HG02623 (cell line): ENCODE data around the gene ERICH6B.
A peak's percentile ranks its signal among the peaks of the same experiment; 100 is the strongest.

Source experiments
- ATAC-seq: cut with Tn5 transposase; IDR thresholded peaks from one replicate; pipeline ENCODE4 v1.9.1; 2021; ENCODE audit warnings: moderate library complexity; ENCODE audit not compliant: unreplicated experiment

Gene ERICH6B

DNA sequence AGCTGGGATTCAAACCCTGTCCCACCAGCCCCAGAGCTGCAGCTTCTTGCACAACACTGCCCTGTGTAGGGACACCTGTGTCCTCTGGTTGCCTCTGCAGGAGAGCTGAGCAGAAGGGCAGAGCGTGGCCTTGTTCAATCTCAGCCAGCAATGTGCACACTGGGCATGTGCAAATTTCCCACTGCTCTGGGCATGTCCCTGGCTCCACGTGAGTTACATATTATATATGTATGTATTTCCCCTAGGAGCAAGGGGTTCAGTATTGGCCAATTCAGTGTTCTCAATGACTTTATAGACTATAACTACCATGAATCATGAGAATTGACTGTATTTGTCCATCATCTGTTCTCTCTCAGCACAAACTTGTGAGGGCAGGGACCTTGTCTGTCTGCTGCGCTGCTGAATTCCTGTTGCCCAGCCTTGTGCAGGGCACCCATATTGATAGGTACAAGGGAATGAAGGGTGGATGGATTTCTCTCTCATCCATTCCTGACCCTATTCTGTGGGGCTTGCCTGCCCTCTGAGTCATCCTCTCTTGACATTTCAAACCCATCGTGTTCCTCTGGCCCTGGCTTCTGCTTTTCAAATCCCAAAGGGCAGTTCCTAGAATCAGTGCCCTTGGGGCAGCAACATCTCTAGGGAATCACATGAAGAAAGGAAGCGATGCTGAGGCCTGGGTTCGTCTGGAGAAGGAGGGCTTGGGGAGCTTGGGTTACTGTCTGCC lies 69.7 kb downstream of the ERICH6B start:
- ATAC-seq, result no peak

DNA sequence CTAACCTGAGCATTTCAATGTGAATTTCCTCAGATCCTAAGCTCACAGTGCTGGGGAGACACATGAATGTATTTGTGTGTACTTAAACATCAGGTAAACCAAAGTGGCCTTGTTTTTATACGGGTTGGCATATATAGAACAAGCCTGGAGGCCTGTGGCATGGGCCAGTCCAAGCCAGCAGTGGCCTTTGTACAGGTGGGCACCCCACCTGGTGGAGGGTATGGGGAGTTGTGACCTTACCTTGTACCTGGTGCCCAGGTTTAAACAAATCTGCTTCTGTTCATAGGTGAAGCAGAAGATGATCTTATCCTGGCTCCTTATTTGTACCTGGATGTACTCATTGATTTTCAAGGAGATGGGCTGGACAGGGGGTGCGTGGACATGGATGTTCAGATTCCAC lies 71.0 kb downstream of the ERICH6B start:
- no peak for ATAC-seq

DNA sequence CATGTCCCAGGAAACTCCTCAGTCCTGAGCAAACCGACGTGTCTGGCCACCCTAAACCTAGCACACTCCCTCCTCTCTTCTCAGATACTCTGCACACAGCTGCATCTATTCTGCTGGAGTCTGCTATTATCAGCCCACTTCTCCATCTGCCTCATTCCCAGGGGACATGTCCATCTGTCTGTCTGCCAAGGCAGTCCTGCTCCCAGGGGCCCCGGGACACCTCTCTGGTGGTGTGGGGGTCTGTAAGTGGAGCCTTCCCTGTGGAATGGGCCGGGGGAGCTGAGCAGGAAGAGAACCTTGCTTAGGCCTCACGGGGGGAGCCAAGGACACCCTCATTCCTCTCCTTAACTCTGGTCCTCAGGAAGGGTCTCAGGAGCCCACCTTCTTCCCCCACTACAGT lies 72.7 kb downstream of the ERICH6B start:
- ATAC-seq, result no peak

DNA sequence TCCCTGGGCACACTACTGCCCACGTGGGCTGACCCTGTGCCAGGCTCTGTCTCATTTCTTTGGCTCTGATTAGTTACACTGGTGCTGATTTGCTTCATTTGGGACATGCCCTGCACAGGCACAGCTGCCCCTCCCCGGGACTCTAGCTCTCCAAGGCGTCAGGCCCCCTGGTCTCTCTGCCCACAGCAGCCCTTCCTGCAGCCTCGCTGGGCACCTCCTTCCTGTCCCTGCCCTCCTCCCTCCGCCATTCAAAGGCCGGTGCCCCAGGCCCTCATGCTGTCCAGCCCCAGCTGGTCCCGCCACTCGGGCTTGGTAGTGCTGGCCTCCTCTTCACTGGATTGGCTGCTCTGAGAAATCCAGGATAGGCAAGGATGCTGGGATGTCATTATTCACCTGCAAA lies 73.1 kb downstream of the ERICH6B start:
- ATAC-seq, result no peak

DNA sequence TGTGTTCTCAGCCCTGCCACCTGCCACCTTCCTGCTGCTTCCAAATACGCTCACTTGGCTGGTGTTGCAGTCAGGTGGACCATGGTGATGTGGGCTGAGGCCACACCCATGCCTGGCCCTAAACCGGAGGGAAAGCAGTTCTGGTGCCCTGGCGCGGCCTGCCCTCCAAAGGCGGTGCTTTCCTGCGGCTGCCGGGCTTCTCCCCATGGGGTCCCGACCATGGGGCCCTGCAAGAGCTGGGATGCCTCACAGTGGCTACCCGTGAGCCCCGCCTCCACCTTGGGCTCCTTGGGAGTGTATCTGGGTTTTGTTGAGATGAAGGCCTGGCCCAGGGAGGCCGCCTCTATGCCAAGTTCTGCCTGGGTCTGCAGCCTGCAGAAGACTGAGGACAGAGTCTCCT lies 73.7 kb downstream of the ERICH6B start:
- ATAC-seq, result no peak

DNA sequence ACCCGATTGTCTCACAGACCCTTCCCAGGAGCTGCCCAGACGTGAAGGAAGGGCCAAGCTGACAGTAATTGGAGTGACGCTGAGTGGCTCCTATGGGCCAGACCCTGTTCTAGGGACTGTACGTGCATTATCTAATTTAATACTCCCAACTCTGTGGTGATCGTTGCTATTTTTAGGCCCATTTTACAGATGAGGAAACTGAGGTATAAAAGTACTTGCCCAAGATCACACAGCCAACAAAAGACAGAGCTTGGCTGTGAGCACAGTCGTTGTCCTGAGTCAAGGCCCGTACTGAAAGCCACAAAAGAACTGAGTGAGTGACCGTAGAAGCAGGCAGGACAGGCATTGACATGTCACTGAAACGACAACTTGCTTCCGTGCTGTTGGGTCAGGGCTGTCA lies 74.7 kb downstream of the ERICH6B start:
- ATAC-seq, result no peak

DNA sequence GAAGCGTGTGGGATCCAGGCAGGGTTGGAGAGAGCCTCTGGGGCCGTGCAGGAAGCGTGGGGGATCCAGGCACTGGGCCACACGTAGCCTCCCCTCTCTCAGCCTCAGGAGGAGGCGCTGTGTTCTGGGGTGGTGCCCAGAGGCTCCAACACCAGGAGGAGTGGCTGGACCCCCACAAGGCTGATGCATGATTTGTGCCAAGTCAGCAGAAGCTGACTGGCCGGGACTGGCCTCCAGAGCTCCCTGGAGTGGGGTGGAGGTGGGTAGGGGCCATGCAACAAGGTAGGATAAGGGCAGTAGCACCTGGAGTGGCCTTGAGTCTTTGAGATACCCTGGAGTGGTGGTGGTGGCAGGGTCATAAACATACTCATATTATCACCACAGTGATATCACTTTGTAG lies 75.3 kb downstream of the ERICH6B start:
- ATAC-seq, result no peak

DNA sequence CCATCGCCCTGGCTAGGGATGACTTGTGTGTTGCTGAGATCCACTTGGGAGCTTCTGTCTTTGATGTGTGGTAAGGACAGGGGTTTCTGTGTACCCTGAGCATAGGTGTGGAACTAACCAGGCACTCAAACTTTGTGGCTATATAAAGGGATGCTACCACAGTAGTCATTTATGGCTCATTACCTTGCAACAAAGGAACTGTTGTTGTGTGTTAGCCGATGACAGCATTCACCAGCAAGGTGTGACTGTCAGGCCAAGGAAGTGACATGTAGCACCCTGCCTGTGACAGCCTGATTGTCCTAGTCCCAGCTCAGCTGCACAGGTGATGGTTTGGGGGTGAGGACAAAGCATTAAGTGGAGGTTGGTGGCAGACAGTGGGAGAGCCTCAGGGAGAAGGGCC lies 77.2 kb downstream of the ERICH6B start:
- ATAC-seq, result no peak

DNA sequence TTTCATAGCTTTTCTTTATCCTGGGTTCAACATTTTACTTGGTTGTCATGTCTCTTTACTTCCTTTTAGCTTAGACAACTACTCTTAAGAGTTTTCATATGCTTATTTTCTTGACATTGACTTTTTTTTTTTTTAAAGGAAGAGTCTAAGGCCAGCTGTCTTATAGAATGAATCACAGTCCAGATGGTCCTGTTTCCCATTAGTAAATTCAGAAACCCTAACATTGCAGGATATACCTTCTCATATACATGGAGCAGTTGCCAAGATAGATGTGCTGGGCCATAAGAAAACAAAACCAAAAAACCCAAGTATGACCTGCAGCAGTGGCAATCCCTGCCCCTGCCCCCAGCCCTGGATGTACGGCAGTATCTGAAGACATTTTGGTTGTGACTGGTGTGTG lies 78.0 kb downstream of the ERICH6B start:
- no peak for ATAC-seq

DNA sequence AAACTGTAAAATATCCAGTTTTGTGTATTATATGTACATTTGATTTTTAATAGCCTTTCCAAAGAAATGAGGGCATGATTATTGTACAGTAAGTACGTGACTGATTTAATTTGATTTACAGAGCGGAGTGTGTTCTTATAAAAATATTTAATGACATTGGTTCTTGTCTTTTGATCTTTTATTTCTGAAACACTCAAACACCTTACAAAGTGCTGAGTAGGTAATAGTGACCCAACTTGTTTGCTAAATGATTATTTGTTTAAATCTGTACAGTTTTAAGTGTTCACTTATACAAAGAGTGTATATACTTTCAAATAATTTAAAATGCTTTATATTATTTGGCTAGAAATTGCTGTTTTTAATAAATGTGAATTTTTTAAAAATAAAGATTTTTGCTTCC lies 79.3 kb downstream of the ERICH6B start:
- no peak for ATAC-seq

DNA sequence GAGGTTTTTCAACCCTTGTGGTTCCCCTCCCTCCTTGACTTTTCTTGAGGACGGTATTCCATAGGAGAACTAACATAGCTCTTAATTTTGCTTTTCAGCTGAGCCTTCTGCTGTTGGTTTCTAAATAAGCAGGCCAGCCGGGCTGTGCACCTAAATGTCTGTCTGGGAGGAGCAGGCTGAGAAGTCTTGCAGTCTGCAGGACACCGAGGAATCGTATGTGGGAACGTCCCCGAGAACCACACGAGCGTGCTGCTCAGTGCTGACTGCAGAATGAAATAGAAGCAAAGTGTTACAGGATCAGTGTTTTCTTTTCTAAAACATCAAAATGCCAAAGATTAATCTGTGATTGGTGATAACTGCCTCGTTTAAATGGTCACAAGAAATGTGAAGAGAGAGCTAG lies 80.9 kb downstream of the ERICH6B start:
- ATAC-seq, result no peak

DNA sequence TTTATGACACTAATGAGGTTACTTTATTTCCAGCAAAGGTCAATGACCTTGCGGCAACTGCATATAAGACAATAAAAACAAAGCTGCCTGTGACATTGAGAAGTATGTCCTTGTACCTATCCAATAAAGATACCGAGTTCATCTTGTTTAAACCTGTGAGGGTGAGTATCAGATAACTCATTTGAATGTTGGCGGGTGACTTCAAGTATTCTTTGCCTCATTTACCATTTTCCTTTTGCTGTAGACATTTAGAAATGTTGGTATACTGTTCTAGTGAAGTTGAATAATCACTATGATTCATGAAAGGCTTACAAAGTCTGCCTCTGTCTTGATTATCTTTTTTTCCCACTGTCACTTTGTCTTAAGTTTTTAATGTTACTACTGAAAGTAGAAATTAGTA lies 85.8 kb downstream of the ERICH6B start:
- no peak for ATAC-seq

DNA sequence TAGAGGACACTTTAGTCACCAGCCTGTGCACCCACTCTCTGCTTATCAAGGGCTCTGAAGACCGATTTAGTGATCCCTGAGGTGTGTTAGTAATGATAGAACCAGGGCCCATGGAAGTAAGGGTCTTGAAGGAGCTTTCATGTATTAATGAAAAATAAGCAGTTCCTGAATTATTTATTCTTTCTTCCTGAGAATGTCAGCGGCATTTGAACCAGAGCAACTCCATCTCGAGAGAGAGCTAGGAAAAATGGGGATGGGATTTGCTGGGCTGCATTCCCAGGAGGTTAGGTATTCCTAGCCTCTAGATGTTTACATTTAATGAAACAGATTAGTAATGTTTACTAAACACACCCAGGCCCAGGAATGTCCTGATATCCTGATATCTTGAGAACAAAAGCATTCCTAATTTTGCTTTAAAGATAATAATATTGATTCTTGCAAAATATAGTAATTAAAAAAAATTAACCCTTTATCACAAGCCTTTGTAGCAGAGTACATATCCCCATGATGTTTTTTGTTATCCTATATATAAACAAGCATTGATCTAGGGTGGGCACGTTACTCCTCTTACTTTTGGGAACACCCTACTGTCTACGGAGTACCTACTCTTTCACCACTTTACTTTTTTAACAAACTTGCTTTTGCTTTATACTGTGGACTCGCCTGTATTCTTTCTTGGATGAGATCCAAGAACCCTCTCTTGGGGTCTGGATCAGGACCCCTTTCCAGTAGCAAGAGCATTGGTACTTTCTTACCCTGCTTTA lies 87.7 kb downstream of the ERICH6B start:
- ATAC-seq, result no peak

DNA sequence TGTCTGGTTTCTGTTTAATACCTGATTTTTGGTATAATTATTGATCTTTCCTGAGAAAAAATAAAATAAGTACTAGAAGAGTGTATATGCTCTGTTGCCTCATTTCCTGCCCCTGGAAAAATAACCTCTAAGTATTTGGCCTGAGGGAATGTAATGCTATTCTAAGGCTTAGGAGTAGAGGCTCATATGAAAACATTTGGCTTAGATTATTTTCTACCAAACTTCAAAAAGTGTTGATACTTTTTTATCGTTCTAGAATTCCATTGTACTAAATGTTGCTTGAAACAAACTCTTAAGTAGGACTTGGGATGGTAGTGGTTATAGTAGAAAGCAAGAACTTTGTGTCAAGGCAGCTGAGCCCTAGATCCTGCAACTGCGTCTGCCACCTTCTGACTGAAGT lies 93.0 kb downstream of the ERICH6B start:
- no peak for ATAC-seq

DNA sequence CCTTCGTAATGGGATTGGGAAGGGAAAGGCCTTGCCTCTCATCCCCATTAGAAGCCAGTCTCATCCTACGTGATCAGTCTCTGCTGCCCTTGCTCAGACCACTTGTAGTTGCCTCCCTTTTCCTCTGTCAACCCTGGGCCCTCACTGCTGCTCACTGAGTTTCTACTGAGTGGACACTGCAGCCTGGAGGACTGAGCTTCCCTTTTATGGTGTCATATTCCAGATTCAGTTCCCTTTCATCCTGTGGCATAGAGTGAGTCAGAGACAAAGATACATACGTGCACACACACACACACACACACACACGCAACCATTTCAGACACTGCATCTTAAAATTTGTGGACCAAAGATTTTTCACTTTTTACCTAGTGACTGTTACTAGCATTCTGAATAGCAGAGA lies 94.2 kb downstream of the ERICH6B start:
- no peak for ATAC-seq

DNA sequence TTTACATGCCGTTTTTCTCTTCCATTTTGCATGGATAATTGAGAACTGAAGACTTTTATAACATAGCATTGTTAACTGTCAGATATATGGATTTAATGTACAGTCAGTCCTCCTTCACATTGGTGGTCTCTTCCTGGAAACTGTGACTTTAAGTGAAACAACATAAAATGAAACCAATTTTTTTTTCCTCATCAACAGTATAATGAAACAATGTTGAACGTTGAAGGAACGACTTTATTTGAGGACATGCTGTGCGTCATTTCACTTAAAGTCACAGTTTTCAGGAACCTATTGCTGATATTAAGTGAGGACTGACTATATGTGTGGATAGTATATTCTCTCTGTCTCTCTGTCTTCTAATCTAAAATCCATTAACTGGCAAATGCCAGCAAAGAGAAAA lies 96.0 kb downstream of the ERICH6B start:
- no peak for ATAC-seq

DNA sequence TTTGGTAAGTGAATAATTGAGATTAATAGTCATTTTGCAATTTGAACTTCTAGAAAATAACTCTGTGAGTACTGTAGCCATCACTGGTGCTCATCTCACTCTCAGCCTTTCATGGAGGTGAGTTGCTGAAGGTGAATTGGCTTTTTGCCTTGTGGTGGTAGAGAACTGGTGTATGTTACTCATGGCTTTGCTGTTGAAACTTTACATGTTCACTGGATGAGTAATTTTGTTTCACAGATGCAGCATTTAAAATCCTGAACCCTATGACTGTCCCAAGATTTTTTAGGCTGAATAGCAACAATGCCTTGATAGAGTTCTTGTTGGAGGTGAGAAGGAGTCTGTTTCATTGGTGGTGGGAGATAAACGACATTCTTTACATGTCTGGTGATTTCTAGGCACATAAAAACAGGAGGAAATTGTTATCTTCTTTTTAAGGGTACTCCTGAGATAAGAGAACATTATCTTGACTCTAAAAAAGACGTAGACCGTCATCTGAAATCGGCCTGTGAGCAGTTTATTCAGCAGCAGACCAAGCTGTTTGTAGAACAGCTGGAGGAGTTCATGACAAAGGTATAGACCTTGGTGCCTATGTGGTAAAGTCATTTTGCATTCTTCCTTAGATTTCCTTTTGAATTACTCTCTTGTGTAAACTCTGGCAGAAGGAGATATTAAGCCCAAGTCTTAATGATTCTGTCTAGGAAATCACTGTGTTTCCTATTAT lies 96.9 kb downstream of the ERICH6B start:
- ATAC-seq, result no peak

DNA sequence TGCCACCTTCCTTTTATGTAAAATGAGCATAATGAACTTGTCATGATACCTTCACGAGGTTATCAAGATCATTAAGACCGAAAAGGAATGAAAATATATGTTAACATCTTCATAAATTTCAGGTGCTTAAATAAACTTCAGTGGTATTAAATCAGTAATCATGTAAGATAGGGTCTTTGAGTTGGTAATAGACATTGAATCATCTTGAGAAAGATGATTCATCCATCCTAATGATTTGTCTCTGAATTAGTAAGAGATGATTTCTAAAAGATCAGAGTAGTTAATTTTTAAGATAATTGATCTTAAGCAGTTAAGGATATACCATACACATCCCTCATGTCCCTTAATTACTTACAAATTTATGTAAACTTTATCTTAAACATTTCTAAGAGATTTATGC lies 98.8 kb downstream of the ERICH6B start:
- no peak for ATAC-seq

DNA sequence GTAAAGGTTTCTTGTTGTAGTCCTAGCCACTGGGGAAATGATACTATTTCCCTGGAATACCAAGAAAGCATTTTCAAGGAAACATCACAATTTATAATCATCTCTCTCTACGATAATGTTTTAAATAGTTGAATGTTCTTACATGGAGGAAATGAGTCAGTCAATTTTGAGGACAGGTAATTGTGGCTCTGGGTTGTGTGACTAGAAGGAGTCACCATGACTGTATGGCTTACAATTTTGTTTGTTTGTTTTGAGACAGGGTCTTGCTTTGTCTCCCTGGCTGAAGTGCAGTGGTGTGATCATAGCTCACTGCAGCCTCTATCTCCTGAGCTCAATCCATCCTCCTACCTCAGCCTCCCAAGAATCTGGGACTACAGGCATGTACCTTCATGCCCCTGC lies 103.4 kb downstream of the ERICH6B start:
- no peak for ATAC-seq

DNA sequence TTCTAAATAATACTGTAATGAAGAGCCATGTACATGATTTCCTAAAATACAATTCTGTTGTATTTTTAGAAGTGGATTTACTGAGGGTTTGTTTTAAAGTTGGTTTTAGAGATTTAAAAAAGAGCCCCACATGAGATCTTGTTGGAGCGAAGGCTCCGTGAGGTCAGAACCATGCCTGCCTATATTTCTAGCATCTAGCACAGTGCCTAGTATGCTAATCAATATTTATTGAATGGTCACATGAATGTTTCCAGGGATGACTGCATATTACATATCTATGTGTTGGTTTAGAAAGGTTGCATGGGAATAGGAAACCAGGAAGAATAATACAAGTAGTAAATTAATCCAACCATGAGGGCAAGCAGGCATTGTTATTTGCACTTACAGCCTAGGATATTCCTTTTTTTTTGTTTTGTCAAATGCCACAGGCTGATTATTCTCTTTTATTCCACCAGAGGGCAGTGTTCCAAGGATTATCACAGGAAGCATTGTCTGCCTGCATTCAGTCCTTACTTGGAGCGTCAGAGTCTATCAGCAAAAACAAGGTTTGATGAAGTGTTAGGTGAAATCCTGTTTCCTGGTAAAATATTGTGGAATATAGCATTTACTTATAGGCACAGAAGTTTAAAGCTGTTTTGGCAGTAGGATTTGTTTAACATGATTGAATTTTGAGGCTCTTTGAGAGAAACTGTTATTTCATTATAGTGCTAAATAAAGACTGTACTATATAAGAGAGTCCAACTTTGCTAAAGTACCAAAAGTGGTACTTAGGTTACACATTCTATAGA lies 104.0 kb downstream of the ERICH6B start:
- ATAC-seq, result peak; percentile 47

DNA sequence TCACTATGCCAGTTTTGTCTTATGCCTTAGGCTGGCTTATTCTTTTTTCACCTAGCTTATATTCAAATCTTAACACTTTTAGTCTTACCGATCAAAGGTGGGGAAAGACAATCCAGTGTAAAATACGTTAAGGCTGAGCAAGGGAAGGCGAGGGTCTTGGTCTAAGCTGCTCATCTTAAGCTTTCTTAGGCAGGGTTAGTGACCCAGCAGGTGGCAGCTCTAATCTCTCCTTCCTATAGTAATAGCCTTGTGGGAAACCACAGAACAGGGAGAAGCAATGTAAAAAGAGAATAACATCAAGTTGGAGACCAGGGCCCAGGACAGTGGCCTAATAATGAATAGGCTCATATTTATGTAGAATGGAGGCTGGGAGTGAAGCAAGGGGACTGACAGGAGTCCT lies 104.9 kb downstream of the ERICH6B start:
- ATAC-seq, result no peak
